Esophagus muscularis mucosa (tissue), 4 donors: ENCODE measurements around the gene C1QTNF9B.
"Not testable (repeated sequence)": the region's sequence is repeated elsewhere in the genome, so short reads cannot be mapped to it uniquely, and the experiment has no call there.

Experiments
- CTCF ChIP-seq, 3 experiments: fragments of 200-600 bp in 2 of 3; fragments of 450-650 bp in 1 of 3; sonication (generic) in 2 of 3; IDR thresholded peaks; one replicate each; pipeline ENCODE4 v1.5.1; 2017 to 2019; ENCODE audit warnings: antibody characterized with exemption in 3 of 3, mild to moderate bottlenecking in 2 of 3, moderate library complexity in 1 of 3
- EP300 ChIP-seq: sonication (generic); formaldehyde crosslinking; IDR thresholded peaks from one replicate; pipeline ENCODE4 v1.6.1; 2017; ENCODE audit warnings: antibody characterized with exemption
- POLR2AphosphoS5 ChIP-seq, 2 donors: sonication (generic); formaldehyde crosslinking; IDR thresholded peaks; one replicate each; pipeline ENCODE4 v1.6.1; 2017; ENCODE audit warnings: antibody characterized with exemption in 2 of 2

DNA sequence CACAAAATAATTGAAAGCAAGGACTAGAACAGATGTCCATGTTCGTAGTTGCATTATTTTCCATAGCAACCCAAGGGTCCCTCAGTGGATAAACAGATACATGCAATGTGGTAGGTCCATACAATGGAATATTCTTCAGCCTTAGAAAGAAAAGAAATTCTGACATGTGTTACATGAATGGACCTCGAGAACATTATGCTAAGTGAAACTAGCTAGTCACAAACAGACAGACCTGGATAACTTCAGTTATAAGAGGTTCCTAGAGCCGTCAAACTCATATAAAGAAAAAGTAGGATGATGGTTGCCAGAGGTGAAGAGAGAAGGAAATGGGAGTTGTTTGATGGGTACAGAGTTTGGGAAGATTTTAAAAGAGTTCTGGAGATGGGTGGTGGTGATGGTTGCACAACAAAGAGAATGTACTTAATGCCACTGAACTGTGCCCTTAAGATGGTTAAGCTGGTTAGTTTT, at the start of gene C1QTNF9B:
- TF ChIP-seq CTCF (IDR thresholded peaks at IDR 0.05); POLR2AphosphoS5 (IDR thresholded peaks at IDR 0.05); EP300: not testable (repeated sequence)
